Measurements from ENCODE around the gene FOXRED2. TPM values are rescaled to one million over a fixed set of nuclear protein-coding genes. Genes with fewer than 3 reads are reported as not detected.
A peak's percentile ranks its signal among the peaks of the same experiment; 100 is the strongest.

The FOXRED2 gene
- total RNA-seq, 1 donor from 2014 or later, result 6.5 TPM

- POLR2A ChIA-PET, result interaction anchor here (0.7 to 3.4 kb wide), 5 partner anchors 10 to 41 kb away, joined by 3 to 21 read pairs (median 4); partner anchors contain the start of gene EIF3D
- intact Hi-C loops (cut with micrococcal nuclease), result loop anchor here (1.0 kb wide), 1 partner anchor 16 kb away; no protein-coding TSS in a partner anchor
- ATAC-seq (ENCODE audit: low read depth) (peak; percentile 28), DNase-seq (no peak)
- Mint-ChIP-seq H3K9me3 (no peaks in the 10 kb centered on the region), H3K4me1 (peaks cover 17% of the 10 kb centered on the region), H3K27me3 (no peaks in the 10 kb centered on the region), H3K36me3 (ENCODE audit: low read depth) (peaks cover 62% of the 10 kb centered on the region), H3K4me3 (no peak overlapping the region), H3K27ac (peak overlapping the region; percentile 47)
- CTCF ChIA-PET, result interaction anchor here (0.8 to 2.3 kb wide), 11 partner anchors 9 to 466 kb away, joined by 3 to 5 read pairs (median 4); partner anchors contain the start of gene IFT27
- no peak for TF ChIP-seq CTCF (IDR thresholded peaks at IDR 0.05)
These were observed 4.4 kb upstream of the FOXRED2 start for GRCh38 chr22:36510966-36511881.

- intact Hi-C loops (cut with micrococcal nuclease), result no loop called here
- ChIA-PET POLR2A (interaction anchor here (0.6 to 3.4 kb wide), 8 partner anchors 11 to 230 kb away, joined by 3 to 21 read pairs (median 4); partner anchors contain the start of gene EIF3D), CTCF (interaction anchor here (0.9 to 2.3 kb wide), 8 partner anchors 10 to 467 kb away, joined by 3 to 5 read pairs (median 4); partner anchors contain the start of gene IFT27)
- Mint-ChIP-seq H3K9me3 (no peaks in the 10 kb centered on the region), H3K27ac (no peak overlapping the region), H3K4me3 (no peak overlapping the region), H3K36me3 (ENCODE audit: low read depth) (peaks cover 54% of the 10 kb centered on the region), H3K27me3 (no peaks in the 10 kb centered on the region), H3K4me1 (peaks cover 17% of the 10 kb centered on the region)
- no peak for TF ChIP-seq CTCF (IDR thresholded peaks at IDR 0.05)
- DNase-seq (no peak), ATAC-seq (ENCODE audit: low read depth) (no peak)
These were observed 3.5 kb upstream of the FOXRED2 start for GRCh38 chr22:36510384-36510783.

GRCh38 chr22:36507518-36508010 lies 724 bp upstream of the FOXRED2 start:
- no peak for TF ChIP-seq CTCF (IDR thresholded peaks at IDR 0.05)
- intact Hi-C loops (cut with micrococcal nuclease), result loop anchor here (1.0 kb wide), 2 partner anchors 22 to 26 kb away; partner anchors contain the start of genes EIF3D and TXN2
- peak overlapping the region; percentile 76 for H3K4me3 Mint-ChIP-seq
- no peaks in the 10 kb centered on the region for H3K27me3 Mint-ChIP-seq
- ATAC-seq (ENCODE audit: low read depth) (no peak), DNase-seq (no peak)
- POLR2A ChIA-PET, result interaction anchor here (0.5 to 2.3 kb wide), 14 partner anchors 10 to 392 kb away, joined by 3 to 21 read pairs (median 4); partner anchors contain the start of genes APOL2, EIF3D and TXN2
- H3K27ac Mint-ChIP-seq, result peak overlapping the region; percentile 63
- no peaks in the 10 kb centered on the region for H3K9me3 Mint-ChIP-seq
- H3K36me3 Mint-ChIP-seq (ENCODE audit: low read depth), result peaks cover 27% of the 10 kb centered on the region
- CTCF ChIA-PET, result interaction anchor here (0.7 to 1.7 kb wide), 4 partner anchors 14 to 206 kb away, joined by 3 to 6 read pairs (median 4); partner anchors contain the start of gene TXN2
- peaks cover 17% of the 10 kb centered on the region for H3K4me1 Mint-ChIP-seq

GRCh38 chr22:36505998-36506635 lies 723 bp downstream of the FOXRED2 start:
- intact Hi-C loops (cut with micrococcal nuclease), result no loop called here

More at GRCh38 chr22:36505998-36506635, 723 bp downstream of the FOXRED2 start:
- ATAC-seq (ENCODE audit: low read depth), result no peak
- Mint-ChIP-seq H3K9me3 (no peaks in the 10 kb centered on the region), H3K4me3 (peak overlapping the region; percentile 75), H3K4me1 (peaks cover 13% of the 10 kb centered on the region), H3K27me3 (no peaks in the 10 kb centered on the region), H3K27ac (no peak overlapping the region), H3K36me3 (ENCODE audit: low read depth) (peaks cover 14% of the 10 kb centered on the region)
- ChIA-PET POLR2A (interaction anchor here (0.6 to 2.3 kb wide), 6 partner anchors 12 to 513 kb away, joined by 3 to 21 read pairs (median 10); partner anchors contain the start of genes EIF3D, MPST, TST and TXN2), CTCF (no interaction called here)
- TF ChIP-seq CTCF (IDR thresholded peaks at IDR 0.05), result no peak
- no peak for DNase-seq
